ENCODE measurements around the gene FRAS1.
A peak's percentile ranks its signal among the peaks of the same experiment; 100 is the strongest.
"Not testable (repeated sequence)": the region's sequence is repeated elsewhere in the genome, so short reads cannot be mapped to it uniquely, and the experiment has no call there.

Gene FRAS1

DNA sequence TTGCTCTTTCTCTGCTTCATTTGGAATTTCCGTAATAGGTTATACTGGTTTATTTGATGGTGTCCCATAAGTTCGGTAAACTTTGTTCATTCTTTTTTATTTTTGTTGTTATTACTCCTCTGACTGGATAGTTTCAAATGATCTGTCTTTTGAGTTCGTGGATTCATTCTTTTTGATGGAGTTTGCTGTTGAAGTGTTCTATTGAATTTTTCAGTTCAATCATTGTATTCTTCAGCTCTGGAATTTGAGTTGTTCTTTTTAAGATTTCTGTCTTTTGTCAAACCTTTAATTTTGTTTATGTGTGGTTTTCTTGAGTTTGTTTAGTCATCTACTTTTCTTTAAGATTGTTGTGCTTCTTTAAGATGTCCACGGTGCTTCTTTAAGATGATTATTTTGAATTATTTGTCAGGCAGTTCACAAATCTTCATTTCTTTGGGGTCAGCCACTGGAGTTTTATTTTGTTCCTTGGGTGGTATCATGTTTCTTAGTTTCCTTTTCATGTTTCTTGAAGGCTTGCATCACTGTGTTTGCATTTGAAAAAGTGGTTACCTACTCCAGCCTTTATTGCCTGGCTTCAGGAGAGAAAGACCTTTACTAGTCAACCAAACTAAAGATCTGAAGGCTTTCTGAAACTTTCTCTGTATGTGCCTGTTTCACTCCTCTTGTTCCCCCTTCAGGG is 339.6 kb downstream of the FRAS1 start:
- no peak for DNase-seq

DNA sequence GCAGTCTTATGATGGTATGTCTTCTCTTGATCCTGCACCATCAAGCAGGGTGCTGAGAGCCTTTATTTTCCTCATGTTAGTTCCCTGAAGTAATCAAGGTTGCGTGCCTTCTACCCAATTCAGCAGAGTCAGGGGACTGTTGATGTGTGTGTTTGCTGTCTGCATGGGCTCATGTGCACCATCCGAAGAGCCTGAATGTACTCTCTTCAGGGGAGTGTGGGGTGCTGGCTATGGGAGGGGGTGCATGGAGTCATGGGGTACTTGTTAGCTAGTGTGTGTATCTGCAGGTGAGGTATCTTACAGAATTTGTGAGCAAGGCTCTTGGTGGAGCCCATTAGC is 340.1 kb downstream of the FRAS1 start:
- no peak for DNase-seq

DNA sequence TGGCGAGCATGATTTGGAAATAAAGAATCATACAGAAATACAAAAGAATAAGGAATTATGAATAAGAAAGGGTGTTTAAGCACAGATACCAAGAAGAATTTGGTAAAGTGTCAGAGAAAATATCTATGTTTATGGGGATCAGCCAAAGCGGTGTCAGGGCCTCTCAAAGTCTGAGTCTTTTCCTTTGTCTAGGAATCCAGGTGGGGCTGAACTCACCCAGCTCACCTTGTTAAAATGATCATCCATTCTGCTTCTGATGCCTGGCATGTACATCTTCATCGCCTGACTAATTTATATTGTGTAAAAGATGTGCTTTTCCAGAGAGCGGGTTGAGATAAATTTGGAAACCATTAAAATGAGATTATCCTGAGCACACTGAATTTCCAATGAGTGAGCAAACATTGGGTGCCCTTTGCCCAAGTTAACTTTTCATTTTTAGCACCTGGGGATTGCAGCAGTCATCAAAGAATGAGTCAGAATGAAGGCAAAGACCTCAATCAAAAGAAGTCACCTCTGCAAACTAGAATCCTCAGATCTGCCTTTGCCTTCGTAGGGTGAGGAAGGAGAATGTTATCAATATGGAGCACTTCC is 352.6 kb downstream of the FRAS1 start:
- no peak for DNase-seq

DNA sequence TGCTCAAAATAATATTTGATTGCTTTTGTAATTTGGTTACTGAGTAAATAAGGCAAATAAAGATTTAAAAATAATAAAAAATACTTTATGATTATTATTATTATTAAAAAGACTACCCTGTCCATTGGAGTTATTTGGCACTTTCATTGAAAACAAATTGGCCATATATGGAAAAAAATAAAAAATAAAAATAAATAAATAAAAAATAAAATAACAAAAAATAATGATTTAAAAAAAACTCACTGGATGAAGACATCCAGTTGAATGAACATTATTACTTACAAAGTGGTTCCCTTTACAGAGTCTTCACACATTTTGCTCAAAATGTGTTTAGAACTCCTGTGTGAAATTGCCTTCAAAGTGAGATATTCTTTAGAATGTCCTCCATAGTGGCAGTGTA is 353.1 kb downstream of the FRAS1 start:
- DNase-seq, result no peak

DNA sequence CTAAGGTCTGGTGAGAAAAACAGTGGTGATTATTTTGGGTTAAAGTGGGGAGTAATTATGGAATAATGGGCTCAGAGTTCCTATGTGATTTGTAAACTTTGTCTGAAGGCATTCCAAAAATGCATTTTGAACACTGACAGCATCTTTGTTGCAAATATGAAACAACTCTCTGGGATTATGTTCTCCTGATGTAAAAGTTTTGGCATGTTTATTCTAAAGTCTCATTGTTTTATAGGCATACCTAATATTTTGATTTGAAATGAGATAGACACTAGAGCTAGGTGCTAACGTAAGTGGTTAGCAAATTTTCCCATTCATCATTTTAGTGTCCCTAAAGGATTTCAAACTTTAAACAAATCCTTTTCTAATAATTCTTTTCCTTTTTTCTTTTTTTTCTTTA is 353.6 kb downstream of the FRAS1 start:
- no peak for DNase-seq

DNA sequence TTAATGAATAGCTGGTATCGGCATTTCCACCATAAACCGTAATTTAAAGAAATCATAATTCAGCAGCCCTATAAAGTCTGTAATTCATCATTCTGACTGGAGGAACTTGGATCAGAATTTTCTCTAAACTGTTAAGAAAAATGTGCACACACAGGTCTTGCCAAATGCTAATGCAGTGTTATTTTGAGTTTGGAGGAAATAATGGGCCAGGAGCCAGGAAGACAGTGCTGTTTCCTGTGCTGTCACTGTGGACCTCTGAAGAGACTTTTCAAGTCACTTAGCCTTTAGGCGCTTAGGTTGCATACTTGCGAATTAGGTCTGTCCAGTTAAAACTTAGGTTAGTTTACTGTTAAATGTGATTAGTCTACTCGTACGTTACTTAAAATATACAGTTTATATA is 357.0 kb downstream of the FRAS1 start:
- no peak for DNase-seq

DNA sequence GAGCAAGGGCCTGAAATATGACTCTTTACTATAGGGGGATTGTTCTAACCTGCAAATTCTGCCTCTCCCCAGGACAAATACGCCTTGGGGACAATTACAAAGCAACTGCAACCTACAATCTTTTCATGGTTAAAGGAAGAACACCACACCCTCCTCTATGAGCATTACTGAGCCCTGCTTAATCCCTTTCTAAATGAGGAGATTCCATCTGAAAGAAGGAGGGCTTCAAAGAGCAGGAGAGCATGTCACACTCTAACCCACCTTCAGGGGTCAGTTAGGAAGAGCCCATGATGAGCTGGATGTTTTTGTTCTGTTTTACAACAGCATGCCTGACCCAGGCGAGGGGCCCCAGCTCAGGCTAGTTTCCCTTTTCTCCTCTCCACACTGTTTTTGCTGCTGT is 360.5 kb downstream of the FRAS1 start:
- DNase-seq, result no peak

DNA sequence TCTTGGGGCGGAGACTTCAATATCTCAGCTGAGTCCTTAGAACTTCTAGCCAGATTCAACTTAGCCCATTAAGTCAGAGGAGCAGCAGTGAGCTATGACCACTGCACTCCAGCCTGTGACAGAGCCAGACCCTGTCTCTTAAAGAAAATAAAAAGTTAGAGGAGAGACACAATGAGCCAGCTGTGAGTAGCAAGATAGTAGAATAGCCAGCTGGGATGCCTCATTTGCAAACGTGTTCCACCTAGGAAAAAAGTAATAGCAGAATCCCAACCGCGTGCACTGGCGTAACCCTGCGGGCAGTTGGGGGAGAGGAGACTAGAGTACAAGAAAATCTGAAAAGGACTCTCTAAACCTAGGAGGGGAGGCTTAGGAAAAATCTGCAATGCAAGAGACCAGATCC is 361.3 kb downstream of the FRAS1 start:
- DNase-seq, result no peak

DNA sequence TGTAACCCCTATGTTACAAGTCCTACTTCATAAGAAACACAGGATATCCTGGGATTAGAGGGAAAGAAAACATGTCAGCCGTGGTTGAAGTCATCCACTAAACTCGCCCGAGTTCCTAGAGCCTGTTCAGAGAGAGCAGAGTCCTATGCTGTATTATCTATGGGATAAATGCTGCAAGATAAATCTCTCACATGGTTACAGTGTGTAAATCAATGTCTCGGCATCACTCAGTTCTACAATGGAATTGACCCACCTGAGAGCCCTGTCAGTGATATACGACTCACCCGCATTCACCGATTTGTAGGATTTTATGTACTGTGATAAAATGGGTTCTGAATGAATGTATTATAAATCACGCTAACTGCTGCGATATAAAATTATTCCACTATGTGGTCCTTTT is 366.7 kb downstream of the FRAS1 start:
- DNase-seq, result no peak

DNA sequence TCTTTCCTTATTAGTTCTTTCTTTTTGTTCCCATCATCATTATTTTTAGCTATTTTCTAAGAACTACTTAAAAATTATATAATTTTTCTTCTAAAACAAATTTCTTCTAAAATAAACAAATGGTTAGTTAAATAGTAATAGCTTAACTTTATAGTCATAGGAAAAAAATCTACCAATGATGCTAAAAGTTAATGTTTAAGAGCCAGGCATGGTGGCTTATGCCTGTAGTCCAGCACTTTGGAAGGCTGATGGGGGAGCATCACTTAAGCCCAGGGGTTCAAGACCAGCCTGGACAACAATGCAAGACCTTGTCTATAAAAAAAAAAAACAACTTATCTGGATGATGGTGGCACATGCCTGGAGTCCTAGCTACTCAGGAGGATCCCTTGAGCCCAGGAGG is 367.3 kb downstream of the FRAS1 start:
- no peak for DNase-seq

DNA sequence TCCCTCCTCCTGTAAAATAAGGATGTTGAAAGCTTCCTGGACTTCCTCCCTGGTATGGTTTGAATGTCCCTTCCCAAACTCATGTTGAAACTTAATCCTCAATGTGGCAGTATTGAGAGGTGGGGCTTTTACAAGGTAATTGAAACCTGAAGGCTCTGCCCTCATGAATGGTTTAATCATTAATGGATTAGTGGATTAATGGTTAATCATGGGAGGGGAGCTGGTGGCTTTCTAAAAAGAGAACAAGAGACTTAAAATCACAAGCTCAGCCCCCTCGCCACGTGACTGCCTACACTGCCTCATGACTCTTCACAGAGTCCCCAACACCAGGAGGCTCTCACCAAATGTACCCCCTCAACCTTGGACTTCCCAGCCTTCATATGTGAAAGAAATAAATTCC is 369.8 kb downstream of the FRAS1 start:
- no peak for DNase-seq

DNA sequence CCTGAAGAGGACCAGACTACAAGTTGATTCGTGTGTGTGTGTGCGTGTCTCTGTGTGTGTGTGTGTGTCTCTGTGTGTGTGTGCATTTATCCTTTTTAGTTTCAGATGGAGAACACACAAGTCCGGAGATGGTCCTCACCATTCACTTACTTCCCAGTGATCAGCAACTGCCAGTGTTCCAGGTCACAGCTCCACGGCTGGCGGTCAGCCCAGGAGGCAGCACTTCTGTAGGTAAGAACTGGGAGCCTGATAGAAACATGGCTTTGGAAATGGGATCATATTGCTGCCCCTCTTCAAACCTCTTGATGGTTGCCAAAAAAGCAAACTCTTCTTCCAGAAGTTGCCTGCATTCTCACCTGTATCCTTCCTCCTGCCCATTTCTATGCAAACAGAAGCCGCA is 371.9 kb downstream of the FRAS1 start:
- no peak for DNase-seq

DNA sequence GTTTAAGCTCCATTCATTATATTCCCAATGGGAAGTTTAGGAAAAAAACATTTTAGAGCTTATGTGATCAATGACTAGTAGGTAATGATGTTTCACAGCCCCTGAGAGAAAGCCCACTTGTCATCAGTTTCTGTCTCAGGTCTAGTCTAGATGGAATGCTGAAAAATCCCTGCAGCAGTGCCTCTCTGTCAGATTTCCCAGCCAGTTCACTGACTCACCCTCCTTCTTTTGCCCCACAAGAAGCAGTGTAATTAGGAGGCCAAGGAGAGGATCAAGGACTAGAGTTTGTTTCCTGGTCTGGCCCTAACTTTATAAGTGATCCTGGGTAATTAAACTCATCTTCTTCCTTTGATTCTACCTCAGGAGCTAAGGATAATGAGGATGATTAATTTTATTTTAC is 375.8 kb downstream of the FRAS1 start:
- DNase-seq, result peak; percentile 14

DNA sequence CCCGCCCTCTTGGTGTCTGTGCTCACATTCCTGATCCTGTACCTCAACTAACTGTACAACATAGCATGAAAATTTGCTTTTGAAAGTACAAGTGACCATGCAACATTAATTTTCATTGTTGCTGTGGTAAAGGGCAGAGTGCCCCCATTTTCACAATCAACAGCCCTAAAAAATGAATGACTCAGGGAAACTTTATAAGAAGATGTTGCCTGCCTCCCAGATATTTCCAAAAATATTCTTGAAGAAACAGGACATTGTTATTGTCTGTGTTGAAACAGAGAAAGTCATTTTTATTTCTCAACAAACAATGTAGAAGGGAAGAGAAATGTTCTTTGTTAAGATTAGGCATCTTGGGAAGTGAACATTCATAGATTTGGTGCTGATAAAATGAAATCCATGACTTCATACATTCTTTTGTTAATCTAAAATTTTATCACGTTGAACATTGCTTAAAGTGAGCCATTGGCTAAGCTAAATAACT is 380.5 kb downstream of the FRAS1 start:
- no peak for DNase-seq

DNA sequence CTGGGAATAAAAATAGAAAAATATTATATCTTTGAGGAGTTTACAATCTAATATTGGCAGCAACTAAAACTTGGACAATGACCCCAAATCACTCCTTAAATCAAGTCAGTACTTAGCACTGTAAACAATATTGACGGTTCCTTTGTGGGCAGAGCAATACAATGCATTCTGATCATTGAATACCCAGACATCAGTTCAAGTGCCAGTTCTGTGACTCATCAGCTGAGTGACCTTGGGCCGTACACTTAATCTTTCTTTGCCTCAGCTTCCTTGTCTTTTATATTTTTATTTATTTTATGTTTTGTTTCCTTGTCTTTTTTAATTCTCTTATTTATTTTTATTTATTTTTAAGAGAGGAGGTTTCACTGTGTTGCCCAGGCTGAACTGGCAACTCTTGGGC is 382.2 kb downstream of the FRAS1 start:
- DNase-seq, result no peak

DNA sequence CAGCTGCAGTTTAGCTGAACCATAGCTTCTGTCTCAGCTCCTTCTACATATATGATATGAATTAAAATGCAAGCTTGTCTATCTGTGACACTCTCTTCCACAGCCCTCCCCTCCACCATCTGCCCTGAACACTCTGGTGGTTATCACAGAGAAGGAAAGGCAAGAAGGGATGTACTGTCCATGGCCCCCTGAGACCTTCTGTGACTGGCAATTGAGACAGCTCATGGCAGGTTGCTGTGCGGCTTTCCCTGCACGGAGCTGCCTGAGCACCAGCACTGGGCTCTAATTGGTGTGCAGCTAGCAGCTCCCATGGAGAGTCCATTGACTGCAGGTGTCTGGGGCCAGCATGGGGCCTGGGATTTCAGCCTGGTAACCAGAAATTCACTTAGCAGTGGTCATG is 384.6 kb downstream of the FRAS1 start:
- no peak for DNase-seq

DNA sequence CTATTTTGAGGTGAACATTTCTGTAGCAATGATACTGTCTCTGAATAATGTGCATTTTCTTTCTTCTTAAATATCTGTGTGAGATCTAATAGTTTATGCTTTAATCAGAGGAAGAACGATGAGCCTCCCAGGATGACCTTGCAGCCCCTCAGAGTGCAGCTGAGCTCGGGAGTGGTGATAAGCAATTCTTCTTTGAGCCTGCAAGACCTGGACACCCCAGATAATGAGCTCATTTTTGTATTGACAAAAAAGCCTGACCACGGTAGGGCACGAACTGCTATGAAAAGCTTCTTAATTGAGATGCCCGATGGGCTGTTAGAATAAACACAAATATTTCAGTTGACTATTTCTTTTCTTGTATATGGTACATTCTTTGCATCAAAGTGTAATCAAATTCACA is 389.5 kb downstream of the FRAS1 start:
- no peak for DNase-seq

DNA sequence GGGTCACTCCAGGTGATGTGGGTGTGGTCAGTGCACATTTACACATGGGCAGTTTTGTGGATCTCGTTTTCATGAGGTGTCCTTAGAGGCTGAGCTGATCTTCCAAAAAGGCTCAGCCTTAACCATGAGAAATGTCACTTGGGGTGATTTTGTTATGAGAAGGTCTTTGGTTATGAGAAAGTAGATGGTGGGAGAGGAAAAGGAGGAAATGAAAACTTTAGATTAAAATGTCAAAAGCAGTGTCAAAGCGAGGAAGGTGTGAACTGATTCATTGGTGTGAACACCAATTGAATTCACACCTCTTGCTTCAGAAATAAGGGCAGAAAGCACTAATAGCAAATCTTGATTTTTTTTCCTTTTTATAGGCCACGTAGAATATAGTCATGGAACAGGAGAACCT is 394.3 kb downstream of the FRAS1 start:
- no peak for DNase-seq

DNA sequence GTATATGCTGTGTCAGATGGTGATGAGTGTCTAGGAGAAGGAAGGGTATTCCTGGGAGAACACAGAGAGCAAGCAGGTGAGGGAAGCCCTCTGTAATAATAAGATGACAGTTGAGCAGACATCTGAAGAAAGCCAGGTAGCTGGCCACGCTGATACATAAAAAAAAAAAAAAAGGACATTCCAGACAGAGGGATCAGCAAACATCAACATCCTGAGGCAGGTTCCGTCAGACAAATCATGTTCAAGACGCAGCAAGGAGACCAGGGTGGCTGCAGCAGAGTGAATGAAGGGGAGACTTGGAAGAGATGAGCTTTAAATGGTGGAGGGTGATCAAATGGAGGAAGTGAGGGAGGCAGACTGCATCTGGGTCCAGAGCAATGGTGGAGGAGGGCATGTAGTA is 396.9 kb downstream of the FRAS1 start:
- DNase-seq, result no peak

DNA sequence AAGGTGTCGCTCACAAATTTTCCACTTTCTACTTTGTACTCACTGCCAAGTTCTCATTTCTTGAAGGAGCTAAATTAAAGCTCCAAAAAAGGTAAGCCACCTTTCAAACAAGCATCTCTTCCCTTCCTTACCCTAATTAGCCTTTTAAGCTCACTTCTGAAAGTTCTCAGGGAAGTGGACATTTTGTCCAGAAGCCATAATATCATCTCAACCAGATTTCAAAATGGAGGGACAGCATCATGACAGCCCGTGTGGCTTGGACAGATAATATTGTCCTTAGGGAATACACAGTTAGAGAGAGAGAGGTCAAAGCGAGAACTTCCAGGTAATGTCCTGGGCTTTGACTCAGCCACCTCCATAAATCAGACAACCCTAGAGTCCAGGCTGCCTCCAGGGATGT is 400.6 kb downstream of the FRAS1 start:
- no peak for DNase-seq

DNA sequence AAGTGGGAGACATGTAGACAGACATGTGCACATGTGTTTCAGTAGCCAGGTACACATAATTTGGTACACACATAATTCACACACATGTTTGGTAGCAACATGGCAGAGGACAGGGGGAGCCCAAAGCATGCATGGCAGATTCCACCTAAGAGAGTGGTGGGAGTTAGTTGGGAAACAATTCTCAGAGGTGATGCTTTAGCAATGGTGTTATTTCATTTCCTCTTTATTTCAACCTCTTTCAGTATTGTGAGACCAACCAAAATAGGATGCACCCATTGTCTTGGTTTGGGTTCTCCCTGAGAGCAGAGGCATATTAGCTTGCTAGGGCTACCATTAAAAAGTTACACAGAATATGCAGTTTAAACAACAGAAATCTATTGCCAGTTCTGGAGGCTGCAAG is 402.2 kb downstream of the FRAS1 start:
- no peak for DNase-seq

DNA sequence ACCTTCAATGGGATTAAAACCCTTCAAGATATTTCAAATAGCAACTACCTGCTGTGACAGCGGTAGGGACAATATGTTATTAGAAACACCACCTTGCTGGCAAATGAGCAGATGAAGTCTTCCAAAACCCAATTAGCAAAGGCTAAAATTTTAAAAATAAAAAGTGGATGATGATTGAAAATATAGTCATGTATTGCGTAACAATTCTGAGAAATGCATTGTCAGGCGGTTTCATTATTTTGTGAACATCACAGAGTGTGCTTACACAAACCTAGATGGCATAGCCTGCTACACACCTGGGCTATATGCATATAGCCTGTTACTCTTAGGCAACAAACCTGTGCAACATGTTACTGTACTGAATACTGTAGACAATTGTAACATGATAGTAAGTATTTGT is 403.2 kb downstream of the FRAS1 start:
- DNase-seq, result no peak

DNA sequence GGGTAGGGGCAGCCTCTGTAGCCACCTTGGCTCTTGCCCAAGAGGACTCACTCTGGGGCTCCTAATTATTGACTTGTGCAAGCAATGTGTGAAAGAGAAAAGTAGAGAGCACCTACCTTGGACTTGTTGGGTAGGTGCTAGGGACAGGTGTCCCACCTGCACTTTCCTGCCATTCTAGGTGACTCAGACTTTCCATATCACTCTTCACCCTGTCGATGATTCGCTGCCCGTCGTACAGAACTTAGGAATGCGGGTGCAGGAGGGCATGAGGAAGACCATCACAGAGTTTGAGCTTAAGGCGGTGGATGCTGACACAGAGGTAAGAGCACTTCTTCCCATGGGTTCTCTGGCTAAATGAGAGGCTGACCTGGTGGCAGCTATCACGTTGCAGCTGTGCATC is 407.1 kb downstream of the FRAS1 start:
- DNase-seq, result no peak

DNA sequence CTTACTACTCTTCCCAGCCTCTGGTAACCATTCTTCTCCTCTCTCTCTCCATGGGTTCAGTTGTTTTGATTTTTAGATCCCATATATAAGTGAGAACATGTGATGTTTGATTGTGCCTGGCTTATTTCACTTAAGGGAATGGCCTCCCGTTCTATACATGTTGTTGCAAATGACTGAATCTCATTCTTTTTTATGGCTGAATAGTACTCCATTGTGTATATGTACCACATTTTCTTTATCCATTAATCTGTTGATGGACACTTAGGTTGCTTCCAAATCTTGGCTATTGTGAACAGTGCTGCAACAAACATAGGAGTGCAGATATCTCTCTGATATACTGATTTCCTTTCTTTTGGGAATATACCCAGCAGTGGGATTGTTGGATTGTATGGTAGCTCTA is 410.1 kb downstream of the FRAS1 start:
- DNase-seq, result not testable (repeated sequence)

DNA sequence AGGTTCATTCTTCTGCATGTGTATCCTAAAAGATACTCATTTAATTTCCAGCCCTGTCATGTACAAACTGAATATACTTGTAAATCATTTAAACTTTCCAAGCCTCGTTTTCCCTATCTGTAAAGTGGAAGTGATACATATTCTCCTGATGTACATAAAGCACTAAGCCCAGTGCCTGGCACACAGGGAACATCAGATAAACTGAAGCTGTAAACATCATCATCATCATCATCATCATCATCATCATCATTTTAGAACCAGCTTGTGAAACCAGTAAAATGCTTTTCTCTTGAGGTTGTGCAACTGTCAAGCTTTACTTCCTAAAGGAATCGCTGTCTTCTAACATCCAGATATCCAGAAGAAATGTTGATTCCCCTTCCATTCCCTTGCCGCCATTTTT is 411.1 kb downstream of the FRAS1 start:
- no peak for DNase-seq

Measured in amniotic stem cell (primary cell).